Right lung (tissue), 10 donors: ENCODE data around the gene COL10A1. TPM values are rescaled to one million over a fixed set of nuclear protein-coding genes. Genes with fewer than 3 reads are reported as not detected.

ENCODE experiments used
- DNase-seq, 2 donors: peaks; one replicate each; pipeline ENCODE4 v3.0.0-alpha.2; 2013
- long read RNA-seq, 8 donors: transcript quantifications; one replicate each; lab custom pipeline, GENCODE V29; 2026
- polyA plus RNA-seq, 5 donors: library from polyadenylated mRNA; unstranded; fragments of 120-200 nt; gene quantifications; one replicate each; pipeline versions ENCODE4 v1.2.1 to v1.2.3, GENCODE V29; 2013; ENCODE audit warnings: inconsistent platforms in 1 of 5, low replicate concordance in 1 of 5; ENCODE audit not compliant: insufficient read length in 5 of 5, insufficient read depth in 1 of 5

The COL10A1 gene
- under 1 TPM; 0.14 to 0.47 (median 0.24) TPM for polyA plus RNA-seq
- long read RNA-seq, donor 1, result 0 reads
- long read RNA-seq, donor 2, result 0 reads
- long read RNA-seq, donor 3, result 0 reads
- long read RNA-seq, donor 4, result 0 reads
- long read RNA-seq, donor 5, partial matches to known transcripts, result 61 of 77 reads
- long read RNA-seq, donor 5, other reads (novel, unspliced or antisense), result 16 of 77 reads
- long read RNA-seq, donor 6, partial matches to known transcripts, result 0 of 1 reads
- long read RNA-seq, donor 6, other reads (novel, unspliced or antisense), result 0 of 1 reads
- long read RNA-seq, donor 7, result 0 reads
- long read RNA-seq, donor 8, result 0 reads

DNA sequence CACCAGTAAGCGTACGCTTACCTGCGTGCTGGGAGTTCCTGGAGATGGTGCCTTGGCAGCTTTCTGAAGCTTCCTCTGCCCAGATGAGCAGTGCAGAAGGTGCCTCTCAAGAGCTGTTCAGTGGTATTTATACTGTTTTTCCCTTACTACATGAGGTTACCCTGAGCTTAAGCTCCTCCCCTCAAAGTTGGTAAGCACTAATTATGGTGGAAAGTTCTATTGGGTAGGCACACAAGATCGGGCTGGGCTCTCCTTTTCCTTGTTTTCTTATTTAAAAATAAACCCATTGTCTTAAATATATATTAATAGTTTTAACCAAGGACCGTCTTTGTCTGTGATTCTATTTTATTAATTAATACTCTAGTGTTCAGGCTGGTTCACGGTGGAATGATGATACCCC, at the start of gene COL10A1:
Gene COL10A1 (minus strand): TSS at position 101 of the 400 bp plus-strand sequence. CDS start 640 bp downstream, outside the sequence.
- no peak for DNase-seq

DNA sequence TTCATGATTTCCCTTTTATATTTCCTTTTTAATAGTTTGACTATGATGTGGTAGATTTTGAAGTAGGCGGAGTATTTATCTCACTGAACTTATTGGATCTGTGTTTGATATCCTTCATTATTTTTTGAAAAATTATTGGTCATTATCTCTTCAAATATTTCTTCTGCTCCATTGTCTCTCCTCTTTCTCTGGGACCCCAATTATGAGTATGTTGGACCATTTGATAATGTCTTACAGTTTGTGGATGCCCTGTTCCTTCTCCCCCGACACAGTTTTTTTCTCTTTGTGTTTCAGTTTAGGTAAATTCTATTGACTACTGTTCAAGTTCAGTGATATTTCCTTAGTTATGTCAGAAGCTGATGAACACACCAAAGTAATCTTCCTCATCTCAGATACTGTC, 49.4 kb upstream of the COL10A1 start:
- DNase-seq, result no peak

DNA sequence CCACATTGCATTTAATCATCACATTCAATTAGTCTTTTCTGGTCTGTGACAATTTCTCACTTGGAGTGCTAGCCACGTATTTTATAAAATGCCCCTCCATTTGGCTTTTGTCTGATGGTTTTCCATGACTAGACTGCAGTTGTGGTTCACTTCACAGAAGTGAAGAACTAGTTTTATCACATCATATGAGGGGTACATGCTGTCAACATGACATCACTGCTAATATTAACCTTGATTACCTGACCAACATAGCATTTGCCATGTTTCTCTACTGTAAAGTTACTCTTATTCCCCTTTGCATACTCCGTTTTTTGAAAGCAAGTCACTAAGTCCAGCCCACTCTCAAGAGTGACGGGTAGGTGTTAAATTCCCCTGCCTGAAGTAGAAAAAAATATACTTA, 48.0 kb upstream of the COL10A1 start:
- DNase-seq, result no peak

DNA sequence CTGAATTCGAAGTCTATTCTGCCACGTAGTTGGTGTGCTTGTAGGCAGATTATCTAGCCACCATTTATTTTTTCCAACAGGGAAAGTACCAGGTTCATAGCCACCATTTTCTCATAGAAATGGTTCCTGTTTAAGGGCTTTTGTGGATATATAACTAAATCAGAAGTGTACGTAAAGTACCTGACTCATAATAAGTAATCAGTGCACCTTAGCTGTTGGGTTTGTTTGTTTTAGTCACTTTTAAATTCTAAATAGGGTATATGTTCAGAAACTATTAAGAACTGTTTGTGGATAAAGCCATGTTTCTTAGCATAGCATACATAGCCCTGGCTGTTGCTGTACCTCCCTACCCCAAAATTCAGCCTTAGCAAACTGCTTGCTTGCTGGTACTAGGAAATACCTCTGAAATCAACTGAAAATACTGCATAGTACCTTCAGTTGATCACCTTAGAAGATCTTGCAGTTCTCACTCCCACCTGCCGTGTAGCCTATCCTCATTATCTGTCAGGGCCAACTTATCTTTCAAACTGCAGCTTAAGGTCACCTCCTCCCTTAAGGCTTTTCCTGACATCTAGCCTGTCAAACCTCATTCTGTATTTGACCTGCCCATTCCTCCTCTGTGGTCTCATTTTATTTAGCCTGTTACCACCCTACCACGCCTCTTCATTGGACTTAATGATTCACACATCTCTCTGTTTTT, 44.6 kb upstream of the COL10A1 start:
- no peak for DNase-seq

DNA sequence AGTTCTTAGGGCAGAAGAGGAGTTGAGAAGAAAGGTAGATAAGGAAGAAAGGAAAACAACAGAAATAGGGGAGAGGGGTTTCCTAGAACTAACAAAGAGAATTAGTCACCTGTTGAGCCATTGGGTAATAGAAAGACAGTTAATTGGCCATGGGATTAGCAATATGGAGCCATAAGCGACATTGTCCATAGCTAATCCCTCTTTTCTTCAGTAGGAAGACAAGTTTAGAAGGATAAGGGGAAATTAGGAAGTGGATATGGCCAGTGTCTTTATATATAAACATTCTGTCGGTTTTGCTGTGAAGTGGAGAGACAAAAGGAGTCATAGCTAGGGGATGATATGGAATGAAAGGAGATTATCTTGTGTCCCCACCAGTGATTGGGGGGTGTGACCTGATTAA, 43.9 kb upstream of the COL10A1 start:
- no peak for DNase-seq

DNA sequence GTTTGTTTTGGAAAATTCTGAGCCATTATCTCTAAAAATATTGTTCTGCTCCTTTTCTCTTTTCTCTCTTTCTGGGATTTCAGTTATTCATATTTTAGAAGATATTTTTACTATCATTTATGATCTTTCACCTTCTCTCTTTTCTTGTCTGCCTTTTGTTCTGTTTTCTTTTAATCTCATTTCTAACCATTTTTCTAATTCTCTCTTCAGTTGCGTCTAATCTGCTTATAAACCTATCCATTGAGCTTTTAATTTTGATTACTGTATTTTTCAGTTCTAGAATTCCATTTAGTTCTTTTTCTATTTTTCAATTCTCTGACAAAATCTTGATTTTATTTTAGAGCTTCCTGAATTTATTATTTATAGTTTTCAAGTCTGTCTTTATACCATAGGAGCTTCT, 42.2 kb upstream of the COL10A1 start:
- DNase-seq, result no peak

DNA sequence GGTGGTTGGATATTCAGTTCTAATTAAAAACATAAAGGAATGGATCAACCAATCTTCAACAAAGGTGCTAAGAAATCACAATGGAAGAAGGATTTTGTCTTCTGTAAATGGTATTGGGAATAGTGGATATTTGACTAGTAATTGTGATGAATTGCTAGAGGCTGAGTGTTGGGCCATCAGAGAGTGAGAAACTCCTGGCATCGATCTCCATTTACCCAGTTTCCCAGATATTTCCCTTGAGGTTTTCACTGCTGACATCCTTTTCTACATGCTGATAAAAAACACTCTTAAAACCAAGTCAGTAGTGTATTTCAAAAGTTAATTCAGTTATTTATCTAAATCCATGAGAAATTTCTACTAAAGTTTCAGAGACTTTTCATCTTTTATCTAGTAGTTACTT, 40.4 kb upstream of the COL10A1 start:
- DNase-seq, result no peak

DNA sequence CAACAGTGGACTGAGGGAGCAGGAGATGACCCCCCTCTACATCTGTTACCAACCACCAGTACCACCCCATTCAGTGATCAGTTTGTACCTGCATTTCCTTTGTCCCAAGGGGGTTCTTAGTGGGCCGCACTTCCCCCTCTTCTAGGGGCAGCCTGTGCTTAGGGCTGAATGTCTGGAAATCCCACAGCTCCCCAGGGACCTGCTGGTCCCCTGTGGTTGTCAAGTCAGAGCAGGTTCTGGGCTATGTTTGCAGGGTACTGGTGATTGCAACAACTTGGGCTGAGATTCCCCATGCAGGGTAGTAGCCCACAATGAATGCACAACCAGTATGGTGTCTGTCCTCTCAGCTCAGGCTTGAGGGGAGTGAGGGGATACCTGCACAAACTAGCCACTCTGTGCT, 39.7 kb upstream of the COL10A1 start:
- no peak for DNase-seq

DNA sequence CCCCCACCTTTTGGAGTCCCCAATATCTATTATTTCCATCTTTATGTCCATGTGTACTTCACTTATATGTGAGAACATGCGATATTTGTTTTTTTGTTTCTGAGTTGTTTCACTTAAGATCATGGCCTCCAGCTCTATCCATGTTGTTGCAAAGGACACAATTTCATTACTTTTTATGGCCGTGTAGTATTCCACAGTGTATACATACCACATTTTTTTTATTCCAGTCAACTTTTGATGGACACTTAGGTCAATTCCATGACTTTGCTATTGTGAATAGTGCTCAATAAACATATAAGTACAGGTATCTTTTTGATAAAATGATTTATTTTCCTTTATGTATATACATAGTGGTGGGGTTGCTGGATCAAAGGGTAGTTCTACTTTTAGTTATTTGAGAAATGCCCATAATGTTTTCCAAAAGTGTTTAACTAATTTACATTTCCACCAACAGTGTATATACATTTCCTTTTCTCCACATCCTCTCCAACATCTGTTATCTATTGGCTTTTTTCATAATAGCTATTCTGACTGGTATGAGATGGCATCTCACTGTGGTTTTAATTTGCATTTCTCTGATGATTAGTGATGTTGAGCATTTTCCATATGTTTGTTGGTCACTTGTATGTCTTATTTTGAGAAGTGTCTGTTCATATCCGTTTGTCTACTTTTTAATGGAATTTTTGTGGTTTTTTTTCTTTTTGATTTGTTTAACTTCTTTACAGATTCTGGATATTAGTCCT, 34.0 kb upstream of the COL10A1 start:
- DNase-seq, result no peak

DNA sequence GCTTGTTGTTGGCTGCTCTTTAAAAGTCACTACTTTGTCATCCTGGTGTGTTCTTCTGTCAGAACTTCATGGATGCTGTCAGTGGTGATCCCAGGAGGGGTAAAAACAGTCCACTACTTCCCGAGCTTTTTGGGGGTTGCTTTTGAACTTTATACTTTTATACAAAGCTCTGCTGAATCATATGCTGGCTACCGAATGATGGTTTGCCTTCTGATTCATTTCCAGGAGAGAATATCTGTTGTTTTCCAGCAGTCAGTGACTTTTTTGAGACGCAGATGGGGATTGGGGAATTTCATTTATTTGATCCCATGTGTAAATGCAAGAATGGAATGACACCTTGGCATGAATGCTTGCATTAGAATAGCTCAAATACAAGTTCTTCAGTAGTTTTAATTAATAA, 32.7 kb upstream of the COL10A1 start:
- no peak for DNase-seq

DNA sequence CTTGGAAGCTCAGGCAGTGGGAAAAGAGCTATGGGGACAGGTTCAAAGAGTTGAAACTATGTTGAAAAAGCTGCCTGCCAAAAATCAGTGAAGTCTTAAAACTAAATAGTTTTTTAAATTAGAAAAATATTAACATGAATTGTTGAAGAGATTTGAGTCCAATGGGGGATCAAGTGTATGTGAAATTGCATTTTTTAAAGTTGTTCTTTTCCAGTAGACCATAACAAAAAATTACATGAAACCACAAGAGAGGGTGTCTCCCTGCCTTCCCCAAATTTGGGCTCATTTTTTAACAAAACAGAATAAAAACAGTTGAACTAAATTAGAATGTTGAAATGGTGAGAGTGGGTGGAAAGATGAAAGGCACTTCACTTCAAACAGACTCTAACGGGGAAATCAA, 31.5 kb upstream of the COL10A1 start:
- DNase-seq, result no peak

DNA sequence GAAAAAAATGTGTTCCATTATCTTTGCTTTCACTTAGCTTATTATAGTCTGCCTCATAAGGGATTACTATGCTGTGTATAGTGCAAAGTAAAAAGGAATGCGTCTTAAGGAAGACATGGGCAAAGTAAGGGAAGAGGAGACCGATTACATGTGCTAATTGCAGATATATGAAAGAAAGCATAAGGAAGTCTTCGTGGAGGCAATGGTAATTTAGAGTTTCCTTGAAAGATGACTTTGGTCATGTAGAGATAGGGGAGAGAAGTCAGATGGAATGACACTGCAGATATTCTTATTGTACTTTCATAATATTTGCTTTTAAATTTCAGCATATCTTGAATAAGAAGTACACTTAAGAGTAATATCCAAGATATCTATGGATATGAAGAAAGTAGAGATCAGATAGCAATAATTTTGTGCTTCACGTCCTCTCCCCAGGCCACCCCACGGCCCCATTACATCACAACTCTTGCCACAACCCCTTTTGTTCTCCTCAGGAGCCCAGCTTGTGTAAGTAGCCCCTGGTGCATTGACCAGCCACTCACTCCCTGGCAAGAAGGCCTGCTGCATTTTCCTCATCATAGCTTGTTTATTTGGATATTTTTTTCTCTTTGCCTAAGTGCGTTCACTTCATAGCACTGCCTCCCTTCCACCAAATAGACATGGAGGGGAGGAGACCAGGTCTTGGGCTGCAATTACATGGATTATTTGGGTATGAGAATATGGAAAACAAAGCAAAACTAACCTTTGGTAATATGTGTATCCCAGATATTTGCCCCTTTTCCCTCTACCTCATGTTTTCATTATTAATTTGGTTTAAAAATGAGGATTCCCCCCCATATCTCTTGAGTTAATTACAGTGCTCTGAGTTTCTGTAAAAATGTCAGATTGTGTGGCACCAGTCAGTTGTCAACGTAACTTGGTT, 30.7 kb upstream of the COL10A1 start:
- DNase-seq, result no peak

DNA sequence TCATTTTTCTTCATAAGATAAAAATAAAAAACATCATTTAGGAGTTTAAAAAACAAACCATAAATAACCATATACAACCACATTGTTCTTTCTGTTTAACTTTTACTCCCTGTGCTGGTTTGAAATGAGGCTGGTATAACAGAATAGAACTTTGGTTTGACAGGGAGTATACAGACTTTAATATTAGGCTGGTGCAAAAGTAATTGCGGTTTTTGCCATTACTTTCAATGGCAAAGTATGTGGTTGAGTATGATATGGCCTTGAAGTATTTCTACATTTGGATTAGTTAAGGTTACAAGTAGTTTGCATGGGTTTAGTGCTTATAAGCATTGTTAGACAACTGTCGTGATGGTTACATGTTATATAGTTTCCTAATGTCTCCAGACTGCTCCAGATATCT, 29.0 kb upstream of the COL10A1 start:
- no peak for DNase-seq

DNA sequence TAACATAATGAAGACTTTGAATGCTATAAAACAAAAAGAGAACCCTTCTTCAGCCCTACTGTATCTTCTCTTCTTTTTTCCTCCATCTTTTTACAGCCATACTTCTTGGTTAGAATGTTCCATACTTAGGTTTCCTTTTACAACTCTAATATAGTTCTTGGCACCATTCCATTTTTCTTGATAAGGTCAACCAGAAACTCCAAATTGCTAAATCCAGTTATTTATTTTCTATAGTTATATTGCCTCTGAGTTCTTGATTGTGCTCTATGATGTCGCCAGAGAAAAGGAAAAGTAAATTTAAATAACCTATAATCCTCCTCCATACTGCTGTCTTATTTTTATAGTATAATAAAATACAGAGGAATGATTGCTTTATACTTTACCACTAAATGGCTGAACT, 26.7 kb upstream of the COL10A1 start:
- no peak for DNase-seq

DNA sequence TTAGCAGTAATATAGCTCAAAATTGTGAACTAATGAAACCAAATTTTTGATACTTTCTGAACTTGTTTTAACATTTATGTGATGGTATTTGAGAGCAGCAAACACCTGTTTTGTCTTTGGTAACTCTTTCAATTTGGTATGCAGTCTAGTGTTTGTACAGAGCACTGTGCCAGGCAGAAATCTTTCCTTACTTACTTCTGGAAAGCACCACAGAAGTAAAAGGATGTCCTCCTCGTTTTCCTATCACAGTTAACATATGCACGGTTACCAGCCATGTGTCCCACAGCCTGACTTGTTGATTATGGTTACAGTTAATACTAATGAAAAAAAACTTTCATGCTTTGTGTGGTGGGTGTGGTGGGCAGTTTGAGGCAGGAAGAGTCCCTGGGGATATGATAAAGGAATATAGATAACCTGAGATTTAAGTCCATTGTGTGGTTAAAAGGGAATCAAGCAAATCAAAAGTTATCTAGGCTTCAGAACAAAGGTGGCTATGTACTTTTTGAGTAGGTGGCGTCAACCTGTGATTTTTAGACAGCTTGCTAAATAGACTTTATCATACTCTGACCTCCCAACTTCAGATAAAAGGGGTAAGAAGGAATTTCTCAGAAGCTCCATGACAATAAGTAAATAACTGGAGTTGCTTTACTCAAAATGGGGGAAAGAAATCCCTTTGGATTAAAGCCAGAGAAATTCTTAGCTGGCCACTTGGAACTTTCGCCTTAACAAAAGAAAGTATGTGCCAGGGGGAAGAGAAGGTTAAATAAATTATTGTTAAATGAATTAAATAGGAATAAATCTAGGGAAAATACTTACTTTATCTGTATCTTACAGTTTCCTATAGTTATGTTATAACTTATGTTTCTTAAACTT, 20.1 kb upstream of the COL10A1 start:
- DNase-seq, result no peak

DNA sequence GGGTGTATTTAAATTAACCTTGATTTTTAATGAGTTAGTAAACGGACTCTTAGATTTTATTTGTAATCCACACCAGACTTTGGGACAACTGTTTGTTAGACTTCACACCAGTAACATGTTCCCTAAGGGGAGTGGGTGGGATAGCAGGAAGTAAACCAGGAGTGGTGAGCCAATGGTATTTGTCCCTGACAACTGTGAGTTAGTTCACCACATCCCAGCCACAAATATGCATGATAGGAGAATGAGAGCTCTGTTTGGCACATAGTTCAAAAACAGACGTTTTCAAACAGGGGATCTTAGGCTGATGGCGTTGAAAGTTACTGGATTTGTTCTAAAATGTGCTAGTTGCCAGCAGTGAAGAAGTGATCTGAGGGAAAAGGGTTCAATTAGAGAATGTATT, 18.7 kb upstream of the COL10A1 start:
- DNase-seq, result no peak

DNA sequence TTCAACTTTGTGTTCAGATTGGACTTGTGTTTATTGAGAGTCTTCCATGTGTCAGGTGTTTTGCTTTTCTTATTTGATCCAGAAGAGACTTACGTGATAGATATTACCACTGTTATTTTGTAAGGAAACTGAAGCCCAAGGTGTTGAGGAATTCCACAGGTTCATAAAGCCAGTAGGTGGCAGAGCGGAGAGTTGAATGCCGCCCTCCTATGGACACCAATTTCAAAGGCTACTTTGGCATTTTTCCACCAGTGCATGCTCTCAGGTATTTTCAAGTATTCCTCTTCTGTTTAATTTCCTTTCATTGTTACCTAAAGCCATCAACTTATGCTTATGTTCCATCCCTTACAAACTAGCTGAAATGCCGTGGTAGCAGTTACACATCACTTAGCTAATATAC, 14.0 kb upstream of the COL10A1 start:
- no peak for DNase-seq

DNA sequence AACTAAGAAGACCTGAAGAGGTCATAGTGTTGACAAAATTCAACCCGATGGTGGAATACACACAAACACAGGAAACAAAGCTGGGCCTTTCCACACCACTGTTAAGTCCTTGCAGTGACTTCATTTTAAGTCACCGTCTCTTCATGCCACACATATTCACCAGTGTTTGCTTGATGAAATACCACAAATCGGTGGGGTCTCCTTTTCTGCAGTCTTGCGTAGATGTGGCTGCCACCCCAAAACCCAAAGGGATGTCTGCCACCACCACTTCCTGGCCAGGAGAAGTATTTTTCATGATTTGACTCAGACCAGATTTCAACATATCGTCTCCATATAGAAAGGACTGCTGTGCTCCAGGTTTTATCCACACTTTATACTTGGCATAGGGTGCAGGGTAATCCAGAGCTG, 11.0 kb upstream of the COL10A1 start:
- DNase-seq, result no peak

DNA sequence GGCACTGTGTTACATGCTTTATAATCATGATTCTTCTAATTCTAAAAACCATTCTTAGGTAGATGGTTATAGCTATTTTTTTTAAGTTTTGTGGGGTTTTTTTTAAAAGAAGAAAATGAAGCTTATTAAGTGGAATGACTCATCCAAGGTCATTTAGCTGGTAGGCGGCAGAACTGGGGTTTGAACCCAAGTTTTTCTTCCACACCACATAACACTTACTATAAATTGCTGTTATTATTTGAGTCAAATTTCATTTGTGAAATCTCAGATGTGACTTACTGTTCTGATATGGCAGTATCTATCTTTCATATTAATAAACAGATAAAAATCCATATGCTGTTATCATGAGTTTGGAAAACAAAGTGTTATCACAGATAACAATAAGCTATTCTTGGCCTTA, 10.4 kb upstream of the COL10A1 start:
- DNase-seq, result no peak

DNA sequence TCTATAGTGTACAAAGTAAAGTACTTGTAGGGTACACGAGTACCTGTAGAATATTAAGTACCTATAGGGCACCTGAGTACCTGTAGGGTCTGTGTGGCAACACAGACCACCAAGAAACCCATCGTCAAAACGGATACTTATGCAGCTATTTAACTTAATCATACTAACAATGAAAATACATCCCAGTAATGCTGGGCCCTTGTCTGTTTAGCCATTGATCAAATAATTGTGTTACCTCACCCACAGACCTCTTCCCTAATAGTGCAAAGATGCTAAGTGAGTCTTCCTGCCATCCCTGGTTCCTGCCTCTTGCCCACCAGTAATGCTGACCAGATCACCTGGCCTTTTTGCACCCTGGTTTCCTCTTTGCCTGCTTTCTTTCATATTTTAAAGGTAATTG, 7.5 kb upstream of the COL10A1 start:
- DNase-seq, result no peak
